Measurements from ENCODE around the gene MATCAP1. TPM values are rescaled to one million over a fixed set of nuclear protein-coding genes. Genes with fewer than 3 reads are reported as not detected.

The MATCAP1 gene
- total and polyA plus RNA-seq, 3 experiments from 2014 or later: 0.68 to 15.6 (median 15.3) TPM

- DNase-seq: peak in 1 of 5 donors; percentile 33
- CTCF ChIA-PET: interaction anchor here (0.8 kb wide), 1 partner anchor 14 kb away, joined by 3 read pairs; no protein-coding TSS in a partner anchor
- POLR2A ChIA-PET: no interaction called here
- Histone ChIP-seq H3K36me3 (ENCODE audit: insufficient read depth, low read length) (no peaks in the 10 kb centered on the region), H3K27ac (ENCODE audit: low read depth, low read length) (no peak overlapping the region), H3K4me1 (ENCODE audit: insufficient read depth, low read length) (no peaks in the 10 kb centered on the region), H3K4me3 (ENCODE audit: low read length) (no peak overlapping the region), H3K27me3 (ENCODE audit: insufficient read depth, low read length, poor library complexity, severe bottlenecking) (no peaks in the 10 kb centered on the region), H3K9me3 (ENCODE audit: low read length) (no peaks in the 10 kb centered on the region)
- Mint-ChIP-seq H3K36me3 (peaks cover 0 to 2% (median 0%) of the 10 kb centered on the region in 3 donors), H3K27me3 (peaks cover 0 to 2% of the 10 kb centered on the region in 2 donors), H3K4me3 (no peak overlapping the region), H3K27ac (peak overlapping the region in 1 of 8 donors; percentile 18), H3K4me1 (no peaks in the 10 kb centered on the region), H3K9me3 (no peaks in the 10 kb centered on the region)
Observed at GRCh38 chr16:67211674-67212073, 27.9 kb upstream of the MATCAP1 start.

DNA sequence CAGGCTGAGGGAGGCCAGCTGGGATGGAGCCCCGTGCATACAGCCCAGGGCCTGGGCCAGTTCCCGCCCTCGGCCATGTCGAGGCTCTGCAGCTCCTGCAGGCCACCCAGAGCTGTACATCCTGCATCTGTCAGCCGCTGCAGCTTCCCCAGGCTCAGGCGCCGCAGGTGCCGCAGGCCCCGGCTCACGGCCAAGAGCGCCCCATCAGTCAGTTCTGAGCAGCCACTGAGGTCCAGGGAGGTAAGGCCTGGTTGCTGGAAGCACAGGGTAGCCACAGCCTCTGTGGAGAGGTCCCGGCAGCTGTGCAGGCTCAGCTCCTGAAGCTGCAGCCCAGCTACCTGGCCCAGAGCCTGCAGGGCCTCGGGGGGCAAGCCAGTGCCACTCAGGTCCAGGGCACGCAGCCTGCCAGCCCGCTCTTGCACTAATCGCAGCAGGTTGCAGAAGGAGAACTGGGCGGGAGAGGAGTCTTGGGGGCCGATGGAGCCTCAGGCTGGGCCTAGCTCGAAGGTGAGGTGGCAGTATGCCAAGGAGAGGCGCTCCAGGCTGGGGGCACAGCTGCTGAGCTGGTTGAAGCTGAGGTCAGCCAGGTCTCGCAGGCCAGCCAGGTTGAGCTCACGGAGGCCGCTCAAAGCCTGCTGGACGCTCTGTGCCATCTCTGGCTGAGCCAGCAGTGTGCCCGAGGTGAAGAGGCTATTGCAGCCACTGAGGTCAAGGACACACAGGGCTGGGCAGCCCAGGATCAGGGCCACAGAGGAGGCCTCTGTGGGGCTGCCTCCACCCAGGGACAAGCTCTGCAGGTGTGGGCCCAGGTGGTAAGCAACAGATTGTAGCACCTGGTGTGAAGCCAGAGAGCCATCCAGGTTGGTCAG is 26.5 kb upstream of the MATCAP1 start:
- DNase-seq: peak in 1 of 5 donors; percentile 42

DNA sequence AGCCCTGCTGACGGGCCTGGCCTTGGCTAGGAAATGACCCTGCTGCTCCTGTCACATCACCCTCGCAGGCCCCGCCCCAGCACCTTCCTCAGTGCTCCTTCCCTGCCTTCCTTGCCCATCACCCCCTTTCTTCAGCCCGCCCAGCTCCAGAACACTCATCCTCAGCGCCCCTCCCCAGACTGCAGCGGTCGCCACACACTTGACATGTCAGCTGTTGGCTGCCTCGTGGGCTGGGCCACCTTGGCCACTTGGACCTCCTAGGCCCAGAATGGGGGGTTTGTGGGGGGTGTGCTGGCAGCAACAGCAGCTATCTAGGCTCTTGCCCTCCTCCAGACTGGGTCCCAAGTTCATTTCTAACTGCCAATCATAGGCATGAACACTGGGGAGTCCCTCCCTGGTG is 25.8 kb upstream of the MATCAP1 start:
- Histone ChIP-seq H3K4me3 (ENCODE audit: low read length) (no peak overlapping the region), H3K9me3 (ENCODE audit: low read length) (no peaks in the 10 kb centered on the region), H3K36me3 (ENCODE audit: insufficient read depth, low read length) (no peaks in the 10 kb centered on the region), H3K4me1 (ENCODE audit: insufficient read depth, low read length) (no peaks in the 10 kb centered on the region), H3K27me3 (ENCODE audit: insufficient read depth, low read length, poor library complexity, severe bottlenecking) (no peaks in the 10 kb centered on the region), H3K27ac (ENCODE audit: low read depth, low read length) (no peak overlapping the region)
- POLR2A ChIA-PET: no interaction called here
- CTCF ChIA-PET: interaction anchor here (1.1 kb wide), 1 partner anchor 8 kb away, joined by 3 read pairs; no protein-coding TSS in a partner anchor
- H3K4me3 Mint-ChIP-seq: no peak overlapping the region
- no peaks in the 10 kb centered on the region for H3K9me3 Mint-ChIP-seq
- H3K27me3 Mint-ChIP-seq: peaks cover 0 to 2% of the 10 kb centered on the region in 2 donors
- no peaks in the 10 kb centered on the region for H3K36me3 Mint-ChIP-seq
- DNase-seq: peak in 1 of 5 donors; percentile 30
- H3K27ac Mint-ChIP-seq: peak overlapping the region in 1 of 8 donors; percentile 75
- no peaks in the 10 kb centered on the region for H3K4me1 Mint-ChIP-seq

More for the DNA sequence above, 26.5 kb upstream of the MATCAP1 start:
- Histone ChIP-seq H3K4me1 (ENCODE audit: insufficient read depth, low read length) (no peaks in the 10 kb centered on the region), H3K27me3 (ENCODE audit: insufficient read depth, low read length, poor library complexity, severe bottlenecking) (no peaks in the 10 kb centered on the region), H3K27ac (ENCODE audit: low read depth, low read length) (no peak overlapping the region), H3K4me3 (ENCODE audit: low read length) (no peak overlapping the region), H3K36me3 (ENCODE audit: insufficient read depth, low read length) (no peaks in the 10 kb centered on the region), H3K9me3 (ENCODE audit: low read length) (no peaks in the 10 kb centered on the region)
- H3K36me3 Mint-ChIP-seq: no peaks in the 10 kb centered on the region
- CTCF ChIA-PET: no interaction called here
- POLR2A ChIA-PET: interaction anchor here (0.6 kb wide), 1 partner anchor 613 kb away, joined by 13 read pairs; no protein-coding TSS in a partner anchor
- no peaks in the 10 kb centered on the region for H3K4me1 Mint-ChIP-seq
- H3K9me3 Mint-ChIP-seq: no peaks in the 10 kb centered on the region
- no peak overlapping the region for H3K4me3 Mint-ChIP-seq
- H3K27ac Mint-ChIP-seq: no peak overlapping the region
- peaks cover 0 to 2% of the 10 kb centered on the region in 2 donors for H3K27me3 Mint-ChIP-seq

- Mint-ChIP-seq H3K4me3 (no peak overlapping the region), H3K36me3 (peaks cover 0 to 8% (median 0%) of the 10 kb centered on the region in 3 donors), H3K4me1 (no peaks in the 10 kb centered on the region), H3K9me3 (no peaks in the 10 kb centered on the region), H3K27me3 (peaks cover 0 to 2% of the 10 kb centered on the region in 2 donors), H3K27ac (no peak overlapping the region)
- no peaks in the 10 kb centered on the region for H3K36me3 ChIP-seq (ENCODE audit: insufficient read depth, low read length)
- no peak overlapping the region for H3K27ac ChIP-seq (ENCODE audit: low read depth, low read length)
- H3K27me3 ChIP-seq (ENCODE audit: insufficient read depth, low read length, poor library complexity, severe bottlenecking): no peaks in the 10 kb centered on the region
- no peaks in the 10 kb centered on the region for H3K9me3 ChIP-seq (ENCODE audit: low read length)
- H3K4me1 ChIP-seq (ENCODE audit: insufficient read depth, low read length): no peaks in the 10 kb centered on the region
- H3K4me3 ChIP-seq (ENCODE audit: low read length): no peak overlapping the region
- peak in 1 of 5 donors; percentile 39 for DNase-seq
- POLR2A ChIA-PET: no interaction called here
- CTCF ChIA-PET: interaction anchor here (1.1 kb wide), 1 partner anchor 9 kb away, joined by 3 read pairs; no protein-coding TSS in a partner anchor
Observed at GRCh38 chr16:67208154-67208896, 24.6 kb upstream of the MATCAP1 start.

DNA sequence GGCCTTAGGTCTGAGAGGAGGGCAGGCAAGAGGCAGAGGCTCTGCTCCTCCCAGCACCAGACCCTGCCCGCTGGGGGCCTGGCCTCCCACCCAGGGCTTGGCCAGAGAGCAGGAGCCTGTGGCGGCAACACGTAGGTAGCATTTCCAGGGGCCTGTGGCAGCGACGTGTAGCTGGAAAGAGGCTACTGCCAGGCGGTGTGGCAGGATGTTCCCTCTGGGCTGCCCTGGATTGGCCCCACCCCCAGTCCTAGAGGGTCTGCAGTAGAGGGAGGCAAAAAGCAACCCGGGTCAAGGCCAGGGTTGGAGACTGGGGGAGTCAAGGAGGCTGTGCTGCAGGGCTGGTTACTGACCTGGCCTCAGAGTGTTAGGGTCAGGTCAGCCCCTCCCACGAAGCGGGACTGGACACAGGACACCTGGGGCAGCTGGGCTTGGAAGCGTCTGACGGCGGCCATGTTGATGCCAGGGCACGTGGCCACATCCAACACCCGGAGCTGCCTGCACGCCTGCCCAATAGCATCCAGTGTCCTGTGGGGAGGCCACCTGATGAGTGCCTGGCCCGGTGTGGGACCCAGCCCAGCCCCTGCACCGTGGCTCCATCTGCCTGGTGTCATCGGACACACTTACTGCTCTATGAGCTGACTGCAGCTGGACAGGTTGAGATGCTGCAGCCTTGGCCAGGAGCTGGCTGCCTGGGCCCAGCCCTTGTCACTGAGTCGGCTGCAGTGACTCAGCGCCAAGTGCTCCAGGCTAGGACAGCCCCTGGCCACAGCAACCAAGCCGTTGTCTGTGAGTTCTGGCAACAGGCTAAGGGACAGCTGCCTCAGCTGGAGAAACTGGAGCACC is 23.7 kb upstream of the MATCAP1 start:
- Mint-ChIP-seq H3K4me3 (no peak overlapping the region), H3K4me1 (no peaks in the 10 kb centered on the region), H3K36me3 (peaks cover 0 to 15% (median 0%) of the 10 kb centered on the region in 3 donors), H3K9me3 (no peaks in the 10 kb centered on the region), H3K27ac (peak overlapping the region in 1 of 8 donors; percentile 26), H3K27me3 (peaks cover 0 to 2% of the 10 kb centered on the region in 2 donors)
- H3K4me3 ChIP-seq (ENCODE audit: low read length): no peak overlapping the region
- no peaks in the 10 kb centered on the region for H3K36me3 ChIP-seq (ENCODE audit: insufficient read depth, low read length)
- ChIA-PET POLR2A (no interaction called here), CTCF (no interaction called here)
- H3K9me3 ChIP-seq (ENCODE audit: low read length): no peaks in the 10 kb centered on the region
- no peaks in the 10 kb centered on the region for H3K4me1 ChIP-seq (ENCODE audit: insufficient read depth, low read length)
- DNase-seq: peak in 1 of 5 donors; percentile 42
- no peak overlapping the region for H3K27ac ChIP-seq (ENCODE audit: low read depth, low read length)
- H3K27me3 ChIP-seq (ENCODE audit: insufficient read depth, low read length, poor library complexity, severe bottlenecking): no peaks in the 10 kb centered on the region

- peak overlapping the region in 1 of 7 donors; percentile 15 for H3K4me3 Mint-ChIP-seq
- peak overlapping the region in 2 of 8 donors; percentile 26 to 32 for H3K27ac Mint-ChIP-seq
- POLR2A ChIA-PET: no interaction called here
- H3K9me3 Mint-ChIP-seq: no peaks in the 10 kb centered on the region
- H3K4me1 Mint-ChIP-seq: no peaks in the 10 kb centered on the region
- Histone ChIP-seq H3K9me3 (ENCODE audit: low read length) (no peaks in the 10 kb centered on the region), H3K4me3 (ENCODE audit: low read length) (no peak overlapping the region), H3K27me3 (ENCODE audit: insufficient read depth, low read length, poor library complexity, severe bottlenecking) (no peaks in the 10 kb centered on the region), H3K36me3 (ENCODE audit: insufficient read depth, low read length) (no peaks in the 10 kb centered on the region), H3K27ac (ENCODE audit: low read depth, low read length) (no peak overlapping the region), H3K4me1 (ENCODE audit: insufficient read depth, low read length) (no peaks in the 10 kb centered on the region)
- CTCF ChIA-PET: no interaction called here
- H3K36me3 Mint-ChIP-seq: peaks cover 0 to 20% (median 0%) of the 10 kb centered on the region in 3 donors
- no peak for DNase-seq
- H3K27me3 Mint-ChIP-seq: peaks cover 0 to 2% of the 10 kb centered on the region in 2 donors
Observed at GRCh38 chr16:67206838-67207248, 23.1 kb upstream of the MATCAP1 start.

DNA sequence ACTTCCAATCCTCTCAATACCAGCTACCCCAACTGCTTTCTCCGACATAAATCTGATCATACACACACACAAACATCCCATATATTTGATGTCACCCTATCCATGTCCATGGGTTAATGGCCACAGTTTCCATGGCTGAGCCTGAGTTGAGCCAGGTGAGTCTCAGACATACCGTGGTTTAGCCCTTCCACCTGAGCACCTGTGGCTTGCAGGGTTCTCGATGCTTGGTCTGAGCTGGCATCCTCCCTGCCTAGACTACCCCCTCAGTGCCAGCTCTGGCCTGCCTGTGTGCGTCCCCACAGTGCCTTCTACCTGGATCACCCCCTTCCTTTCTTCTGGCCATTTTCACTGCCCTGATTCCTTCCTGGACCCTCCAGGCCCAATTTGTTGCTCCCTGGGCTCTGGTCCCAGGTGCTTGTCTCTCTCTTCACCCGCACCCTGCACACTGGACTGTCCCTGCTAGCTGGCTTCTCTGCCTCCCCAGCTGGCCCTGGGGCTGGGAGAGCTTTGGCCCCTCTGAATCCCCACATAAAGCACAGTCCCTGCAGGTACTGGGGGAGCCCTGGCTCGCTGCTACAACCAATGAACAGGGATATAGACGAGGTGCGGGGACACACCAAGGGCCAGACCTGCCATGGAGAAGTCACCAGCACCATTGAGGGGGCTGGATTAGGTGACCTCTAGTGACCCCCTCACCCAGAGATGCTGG is 22.5 kb upstream of the MATCAP1 start:
- Mint-ChIP-seq H3K4me1 (no peaks in the 10 kb centered on the region), H3K27me3 (no peaks in the 10 kb centered on the region), H3K27ac (peak overlapping the region in 5 of 8 donors; percentile 5 to 88 (median 48)), H3K36me3 (peaks cover 0 to 25% (median 0%) of the 10 kb centered on the region in 3 donors), H3K4me3 (peak overlapping the region in 1 of 7 donors; percentile 15), H3K9me3 (no peaks in the 10 kb centered on the region)
- Histone ChIP-seq H3K9me3 (ENCODE audit: low read length) (no peaks in the 10 kb centered on the region), H3K36me3 (ENCODE audit: insufficient read depth, low read length) (no peaks in the 10 kb centered on the region), H3K4me1 (ENCODE audit: insufficient read depth, low read length) (no peaks in the 10 kb centered on the region), H3K27ac (ENCODE audit: low read depth, low read length) (no peak overlapping the region), H3K4me3 (ENCODE audit: low read length) (no peak overlapping the region), H3K27me3 (ENCODE audit: insufficient read depth, low read length, poor library complexity, severe bottlenecking) (no peaks in the 10 kb centered on the region)
- ChIA-PET POLR2A (no interaction called here), CTCF (no interaction called here)
- DNase-seq: no peak

All from CD8-positive, alpha-beta memory T cell (primary cell).